Breast epithelium (tissue), 4 donors: Measurements from ENCODE around the gene PBX3. TPM values are rescaled to one million over a fixed set of nuclear protein-coding genes. Genes with fewer than 3 reads are reported as not detected.

Experiments
- DNase-seq, 2 donors: peaks; one replicate each; pipeline ENCODE4 v3.0.0-alpha.2; 2019; ENCODE audit warnings: low spot score in 2 of 2
- H3K27ac ChIP-seq, 2 donors: fragments of 200-600 bp; sonication (generic) in 1 of 2; one replicate each; pipeline ENCODE4 v1.5.1; 2016 to 2019; ENCODE audit warnings: mild to moderate bottlenecking in 1 of 2
- H3K27me3 ChIP-seq, 2 donors: fragments of 200-600 bp; sonication (generic) in 1 of 2; one replicate each; pipeline versions ENCODE4 v1.5.1 to v1.6.0; 2017 to 2019; ENCODE audit warnings: control low read depth in 1 of 2, mild to moderate bottlenecking in 1 of 2
- H3K36me3 ChIP-seq: fragments of 200-600 bp; one replicate; pipeline ENCODE4 v1.5.1; 2019
- H3K4me1 ChIP-seq, 2 donors: fragments of 200-600 bp; sonication (generic); one replicate each; pipeline ENCODE4 v1.5.1; 2016 to 2019; ENCODE audit warnings: control low read depth in 1 of 2
- H3K4me3 ChIP-seq, 3 donors: fragments of 200-600 bp; sonication (generic); 1 replicate in 2 of 3; 2 replicates in 1 of 3; pipeline ENCODE4 v1.5.1; 2016 to 2019; ENCODE audit warnings: mild to moderate bottlenecking in 3 of 3, moderate library complexity in 2 of 3
- H3K9me3 ChIP-seq, 2 donors: fragments of 200-600 bp; sonication (generic) in 1 of 2; one replicate each; pipeline ENCODE4 v1.5.1; 2016 to 2019; ENCODE audit warnings: control low read depth in 1 of 2
- CTCF ChIP-seq, 3 donors: fragments of 450-650 bp; IDR thresholded peaks; one replicate each; pipeline ENCODE4 v1.5.1; 2016 to 2017; ENCODE audit warnings: antibody characterized with exemption in 3 of 3, mild to moderate bottlenecking in 3 of 3, moderate library complexity in 3 of 3
- POLR2A ChIP-seq: fragments of 450-650 bp; IDR thresholded peaks from one replicate; pipeline ENCODE4 v1.6.1; 2016; ENCODE audit warnings: antibody characterized with exemption, mild to moderate bottlenecking, moderate library complexity
- POLR2AphosphoS5 ChIP-seq, 3 donors: sonication (generic); formaldehyde crosslinking; IDR thresholded peaks; one replicate each; pipeline ENCODE4 v1.6.1; 2017; ENCODE audit warnings: antibody characterized with exemption in 3 of 3
- intact Hi-C: fragments of 100-400 bp; cut with DNase I; formaldehyde crosslinking; loops from one replicate; pipeline ENCODE4 v1.15.1; 2023; ENCODE audit warnings: low total_unique reads
- total RNA-seq, 3 donors: library from RNA; depleted of rRNA; stranded (reverse); fragments of >200 nt; gene quantifications; one replicate each; pipeline ENCODE4 v1.1.0, GENCODE V29; 2016

PBX3 gene
- total RNA-seq, 3 donors from 2014 or later = 29.5 to 31.2 (median 29.8) TPM

- Histone ChIP-seq H3K36me3 (no peaks in the 10 kb centered on the region), H3K4me3 (no peak overlapping the region), H3K9me3 (no peaks in the 10 kb centered on the region), H3K4me1 (no peaks in the 10 kb centered on the region), H3K27ac (no peak overlapping the region), H3K27me3 (no peaks in the 10 kb centered on the region)
- TF ChIP-seq POLR2A = no peak
- TF ChIP-seq POLR2AphosphoS5 (IDR thresholded peaks at IDR 0.05) = no peak
- no peak for TF ChIP-seq CTCF (IDR thresholded peaks at IDR 0.05)
- intact Hi-C loops = no loop called here
- DNase-seq = no peak
Observed at GRCh38 chr9:125959951-125960619, 212.9 kb downstream of the PBX3 start.

- DNase-seq = no peak
- Histone ChIP-seq H3K36me3 (no peaks in the 10 kb centered on the region), H3K27ac (no peak overlapping the region), H3K4me1 (no peaks in the 10 kb centered on the region), H3K4me3 (no peak overlapping the region), H3K27me3 (no peaks in the 10 kb centered on the region), H3K9me3 (no peaks in the 10 kb centered on the region)
- TF ChIP-seq CTCF (IDR thresholded peaks at IDR 0.05) (no peak), POLR2AphosphoS5 (IDR thresholded peaks at IDR 0.05) (no peak), POLR2A (no peak)
- intact Hi-C loops = no loop called here
Observed at GRCh38 chr9:125960626-125961025, 213.5 kb downstream of the PBX3 start.

GRCh38 chr9:125961072-125961471 is 213.9 kb downstream of the PBX3 start:
- intact Hi-C loops = no loop called here

GRCh38 chr9:125963932-125964331 is 216.8 kb downstream of the PBX3 start:
- no peak for DNase-seq
- H3K27ac ChIP-seq = no peak overlapping the region
- H3K4me3 ChIP-seq = no peak overlapping the region
- TF ChIP-seq POLR2AphosphoS5 (IDR thresholded peaks at IDR 0.05) (no peak), POLR2A (no peak), CTCF (IDR thresholded peaks at IDR 0.05) (no peak)
- no peaks in the 10 kb centered on the region for H3K36me3 ChIP-seq
- H3K9me3 ChIP-seq = no peaks in the 10 kb centered on the region
- no peaks in the 10 kb centered on the region for H3K27me3 ChIP-seq
- no peaks in the 10 kb centered on the region for H3K4me1 ChIP-seq
- intact Hi-C loops = no loop called here

More at GRCh38 chr9:125961072-125961471, 213.9 kb downstream of the PBX3 start:
- no peak for TF ChIP-seq CTCF (IDR thresholded peaks at IDR 0.05)
- TF ChIP-seq POLR2A = no peak
- no peak for TF ChIP-seq POLR2AphosphoS5 (IDR thresholded peaks at IDR 0.05)
- no peaks in the 10 kb centered on the region for H3K36me3 ChIP-seq
- no peak for DNase-seq
- no peak overlapping the region for H3K27ac ChIP-seq
- H3K27me3 ChIP-seq = no peaks in the 10 kb centered on the region
- H3K9me3 ChIP-seq = no peaks in the 10 kb centered on the region
- H3K4me3 ChIP-seq = no peak overlapping the region
- no peaks in the 10 kb centered on the region for H3K4me1 ChIP-seq

- TF ChIP-seq POLR2AphosphoS5 (IDR thresholded peaks at IDR 0.05) = no peak
- TF ChIP-seq POLR2A = no peak
- TF ChIP-seq CTCF (IDR thresholded peaks at IDR 0.05) = no peak
- no peak overlapping the region for H3K27ac ChIP-seq
- intact Hi-C loops = no loop called here
- no peaks in the 10 kb centered on the region for H3K27me3 ChIP-seq
- H3K4me1 ChIP-seq = no peaks in the 10 kb centered on the region
- H3K9me3 ChIP-seq = no peaks in the 10 kb centered on the region
- DNase-seq = no peak
- no peaks in the 10 kb centered on the region for H3K36me3 ChIP-seq
- no peak overlapping the region for H3K4me3 ChIP-seq
Observed at GRCh38 chr9:125964702-125965225, 217.6 kb downstream of the PBX3 start.
